ENCODE data around the gene RNF14. TPM values are rescaled to one million over a fixed set of nuclear protein-coding genes. Genes with fewer than 3 reads are reported as not detected.

The RNF14 gene
- polyA plus RNA-seq, 4 donors, result 48.6 to 71.5 (median 61.4) TPM

DNA sequence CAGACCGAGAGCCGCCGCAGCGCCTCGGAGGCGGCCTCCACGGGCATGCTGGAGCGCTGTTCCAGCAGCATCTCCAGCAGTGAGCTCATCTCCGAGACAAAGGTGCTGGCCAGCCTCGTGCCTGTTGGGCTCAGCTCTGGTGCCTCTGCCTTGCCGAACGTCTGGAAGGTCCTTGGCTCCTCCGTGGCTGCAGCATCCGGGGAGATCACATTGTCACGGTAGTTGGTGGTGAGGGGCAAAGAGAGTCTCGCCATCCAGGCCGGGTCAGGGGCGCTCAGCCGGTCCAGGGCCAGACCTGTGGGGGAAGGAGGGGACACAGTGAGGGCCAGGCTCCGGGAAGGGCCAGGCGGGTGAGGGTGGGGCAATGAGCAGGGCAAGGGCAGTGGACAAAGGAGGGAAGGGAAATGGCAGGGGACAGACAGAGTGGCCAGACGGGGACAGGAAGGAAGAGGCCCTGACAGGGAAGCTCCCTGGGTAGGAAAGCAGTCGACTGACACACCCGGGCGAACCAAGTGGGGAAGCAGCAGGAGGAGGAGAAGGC, 23.3 kb upstream of the RNF14 start:
- peak in 1 of 4 donors; percentile 15 for DNase-seq (ENCODE audit: low read depth in 4 of 4, low spot score in 3 of 4)

DNA sequence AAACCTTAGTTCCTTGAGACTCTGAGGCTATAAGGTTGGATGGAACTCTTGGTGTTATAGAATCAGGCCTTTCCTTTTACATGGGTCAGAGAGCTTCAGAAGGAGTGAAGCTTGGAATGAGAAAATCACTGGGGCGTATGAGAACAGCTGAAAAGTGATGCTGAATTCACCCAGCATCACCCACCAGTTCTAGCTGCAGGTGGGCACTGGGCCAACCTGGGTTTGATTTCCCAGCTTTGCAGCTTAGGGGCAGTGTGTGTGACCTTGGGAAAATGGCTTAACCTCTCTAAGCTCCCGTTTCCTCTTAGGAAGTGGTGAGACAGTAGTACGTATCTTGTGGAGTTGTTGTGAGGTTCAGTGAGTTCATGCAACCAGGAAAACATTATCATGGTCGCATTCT, 21.6 kb upstream of the RNF14 start:
- no peak for DNase-seq (ENCODE audit: low read depth in 4 of 4, low spot score in 3 of 4)

- DNase-seq (ENCODE audit: low read depth in 4 of 4, low spot score in 3 of 4), result no peak
These were observed 20.1 kb upstream of the RNF14 start for GRCh38 chr5:141948812-141949211.

- no peak for DNase-seq (ENCODE audit: low read depth in 4 of 4, low spot score in 3 of 4)
These were observed 19.4 kb upstream of the RNF14 start for GRCh38 chr5:141949511-141949910.

DNA sequence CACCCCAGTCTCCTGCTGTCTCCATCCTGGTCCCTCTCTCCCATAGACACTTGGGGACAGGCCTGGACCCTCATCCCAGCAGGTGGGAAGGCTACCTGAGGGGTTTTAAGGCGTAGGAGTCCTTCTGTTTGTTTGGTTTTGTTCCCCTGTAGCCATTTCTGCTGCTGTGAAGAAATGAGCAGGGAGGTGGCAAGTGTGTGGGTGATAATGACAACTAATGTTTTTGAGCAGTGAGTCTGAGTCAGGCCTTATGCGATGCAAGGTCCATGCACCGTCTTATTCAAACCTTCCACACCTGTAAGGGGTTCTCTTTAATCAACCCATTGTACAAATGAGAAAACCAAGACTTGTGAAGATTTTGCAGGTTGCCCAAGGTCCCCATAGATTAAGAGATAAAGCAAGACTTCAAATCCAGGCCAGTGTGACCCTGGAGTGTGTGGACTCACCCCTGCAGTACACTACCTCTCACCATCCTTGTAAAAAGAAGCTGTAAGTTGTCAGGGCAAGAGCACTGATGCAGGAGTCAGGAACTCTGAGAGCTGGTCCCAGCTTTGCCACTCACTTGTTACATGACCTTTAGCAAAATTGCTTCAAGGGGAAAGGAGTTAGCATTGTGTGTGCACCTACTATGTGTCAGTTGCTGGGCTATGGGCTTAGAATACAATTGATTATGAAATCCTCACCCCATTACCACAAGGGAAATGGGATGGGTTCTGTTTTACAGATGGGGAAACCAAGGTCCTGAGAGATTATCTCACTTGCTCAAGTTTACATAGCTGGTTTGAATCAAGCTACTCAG, 18.5 kb upstream of the RNF14 start:
- DNase-seq (ENCODE audit: low read depth in 4 of 4, low spot score in 3 of 4), result no peak

- peak in 1 of 4 donors; percentile 40 for DNase-seq (ENCODE audit: low read depth in 4 of 4, low spot score in 3 of 4)
These were observed 17.5 kb upstream of the RNF14 start for GRCh38 chr5:141951332-141951781.

- DNase-seq (ENCODE audit: low read depth in 4 of 4, low spot score in 3 of 4), result no peak
These were observed 16.9 kb upstream of the RNF14 start for GRCh38 chr5:141952020-141952419.

DNA sequence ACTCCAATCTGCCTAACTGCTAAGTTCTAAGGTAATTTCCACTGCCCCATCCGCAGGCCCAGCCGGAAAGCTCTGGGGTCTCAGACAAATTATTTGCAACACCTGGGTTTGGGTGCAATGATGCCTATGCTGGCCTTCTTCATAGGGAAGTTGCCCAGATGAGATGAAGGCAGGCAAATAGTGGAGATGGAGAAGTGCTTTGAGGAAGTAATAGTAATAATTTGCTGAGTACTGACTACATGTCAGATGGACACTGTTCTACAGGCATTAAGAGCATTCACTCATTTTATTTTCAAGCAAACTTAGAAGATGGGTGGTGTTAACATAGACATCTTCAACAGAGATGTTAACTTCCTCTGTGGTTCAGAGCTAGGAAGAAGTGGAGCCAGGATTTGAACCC, 14.7 kb upstream of the RNF14 start:
- no peak for DNase-seq (ENCODE audit: low read depth in 4 of 4, low spot score in 3 of 4)

- DNase-seq (ENCODE audit: low read depth in 4 of 4, low spot score in 3 of 4), result no peak
These were observed 11.4 kb upstream of the RNF14 start for GRCh38 chr5:141957367-141957996.

GRCh38 chr5:141958113-141958512, 10.8 kb upstream of the RNF14 start, which contains the start of gene PCDH12:
TSS of gene PCDH12 (minus strand) at chr5:141958202. CDS start at chr5:141957851, 351 bp downstream.
- peak in 2 of 4 donors; percentile 50 to 61 for DNase-seq (ENCODE audit: low read depth in 4 of 4, low spot score in 3 of 4)

- no peak for DNase-seq (ENCODE audit: low read depth in 4 of 4, low spot score in 3 of 4)
These were observed 10.2 kb upstream of the RNF14 start for GRCh38 chr5:141958546-141959172.

DNA sequence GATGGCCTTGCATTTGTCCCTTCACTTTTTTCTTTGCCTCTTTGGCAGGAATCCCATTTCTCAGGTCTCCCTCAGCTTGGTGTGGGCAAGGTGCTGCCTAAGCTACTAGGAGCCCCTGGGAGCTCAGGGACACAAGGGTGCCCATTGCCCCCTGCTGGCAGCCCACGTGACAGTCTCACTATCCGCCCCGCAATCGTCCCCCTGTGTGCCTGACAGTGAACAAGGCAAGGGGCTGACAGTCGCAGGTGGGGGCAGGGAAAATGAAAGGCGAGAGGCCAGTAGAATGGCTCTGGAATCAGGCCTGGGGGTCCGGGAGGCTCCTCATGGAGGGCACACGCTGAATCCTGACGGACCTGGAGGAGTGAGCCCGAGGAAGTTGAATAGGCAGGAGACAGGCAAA, 8.9 kb upstream of the RNF14 start:
- DNase-seq (ENCODE audit: low read depth in 4 of 4, low spot score in 3 of 4), result no peak

GRCh38 chr5:141960449-141961323, 8.2 kb upstream of the RNF14 start:
- DNase-seq (ENCODE audit: low read depth in 4 of 4, low spot score in 3 of 4), result peak; percentile 72 to 88 (median 84)

GRCh38 chr5:141961466-141961865, 7.4 kb upstream of the RNF14 start:
- no peak for DNase-seq (ENCODE audit: low read depth in 4 of 4, low spot score in 3 of 4)

- no peak for DNase-seq (ENCODE audit: low read depth in 4 of 4, low spot score in 3 of 4)
These were observed 5.2 kb upstream of the RNF14 start for GRCh38 chr5:141963701-141964100.

DNA sequence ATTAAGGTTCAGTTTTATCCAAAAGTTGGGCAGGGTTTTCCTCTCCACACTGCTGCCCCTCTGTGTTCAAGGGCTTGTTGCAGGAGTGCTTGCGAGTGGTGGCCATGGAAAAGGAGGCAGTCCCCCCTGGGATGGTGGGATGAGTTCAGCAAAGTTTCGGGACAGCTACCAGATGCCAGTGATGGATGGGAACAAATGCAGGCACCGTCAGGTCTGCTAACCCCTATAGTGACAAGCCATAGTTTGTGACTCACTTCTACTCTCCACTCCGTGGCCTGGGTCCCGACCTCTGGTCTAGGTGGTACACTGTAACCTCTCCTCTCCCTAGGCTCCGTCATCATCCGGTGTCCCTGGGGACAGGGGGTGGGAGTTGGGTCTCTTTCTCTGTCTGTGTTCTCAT, 3.8 kb upstream of the RNF14 start:
- no peak for DNase-seq (ENCODE audit: low read depth in 4 of 4, low spot score in 3 of 4)

- no peak for DNase-seq (ENCODE audit: low read depth in 4 of 4, low spot score in 3 of 4)
These were observed 2.5 kb upstream of the RNF14 start for GRCh38 chr5:141966275-141966962.

DNA sequence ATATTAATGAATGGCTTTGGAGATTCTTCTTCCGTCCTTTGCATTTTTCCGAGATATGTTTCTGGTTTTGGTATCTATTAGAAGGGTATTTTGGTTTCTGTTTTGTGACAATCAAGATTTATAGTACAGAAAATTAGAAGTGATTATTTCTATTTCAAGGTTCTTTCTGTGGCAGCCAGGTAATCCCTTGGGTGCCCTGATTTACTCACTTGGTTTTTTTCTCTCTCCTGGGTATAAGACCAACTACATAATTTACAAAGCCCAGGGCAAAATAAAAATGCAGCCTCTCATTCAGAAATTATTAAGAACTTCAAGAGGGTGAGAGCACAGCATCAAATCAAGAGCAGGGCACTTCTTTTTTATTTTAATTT, 2.0 kb upstream of the RNF14 start:
- DNase-seq (ENCODE audit: low read depth in 4 of 4, low spot score in 3 of 4), result no peak

Measured in left renal pelvis (tissue), 4 donors.